ENCODE results near the gene WDR64. TPM values are rescaled to one million over a fixed set of nuclear protein-coding genes. Genes with fewer than 3 reads are reported as not detected.
A peak's percentile ranks its signal among the peaks of the same experiment; 100 is the strongest.

The WDR64 gene
- total and polyA plus RNA-seq, 2 of the 13 experiments (the other 11 are each of a cell fraction or from before 2014, with no cell fraction given): not detected

DNA sequence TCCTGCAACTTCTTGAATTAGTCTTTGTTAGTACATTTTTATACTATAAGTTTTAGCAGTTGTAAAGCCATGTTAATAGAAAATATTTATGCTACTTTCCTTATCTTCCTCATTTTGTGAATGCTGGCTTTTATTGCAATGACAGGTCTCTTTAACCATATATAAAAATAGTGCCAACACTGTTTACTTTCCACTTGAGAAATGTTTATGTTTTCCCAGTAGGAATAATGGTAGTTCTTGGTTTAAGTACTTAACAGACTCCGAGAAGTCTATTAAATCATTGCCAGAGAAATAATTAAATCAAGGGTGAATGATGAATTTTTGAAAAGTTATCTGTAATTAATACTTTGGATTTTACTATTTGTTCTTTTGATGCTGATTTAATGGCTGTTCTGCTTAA is 21.6 kb upstream of the WDR64 start:
- TF ChIP-seq WIZ (CRISPR knock-in tag; IDR thresholded peaks at IDR 0.05) (no peak), ZMAT5 (CRISPR knock-in tag; IDR thresholded peaks at IDR 0.05; ENCODE audit: borderline replicate concordance, low read depth) (no peak), NR3C1 (CRISPR knock-in tag; IDR thresholded peaks at IDR 0.05) (no peak), ZNF460 (CRISPR knock-in tag; IDR thresholded peaks at IDR 0.05; ENCODE audit: borderline replicate concordance) (no peak), ZNF282 (IDR thresholded peaks at IDR 0.05; ENCODE audit: partially characterized antibody) (no peak), ZEB1 (IDR thresholded peaks at IDR 0.05; ENCODE audit: insufficient replicate concordance, low read depth) (no peak)
- Histone ChIP-seq H3K36me3 (replicated peaks in 1 of 2; ENCODE audit: control insufficient read depth in 1 of 2, insufficient read depth in 2 of 2, low read length in 2 of 2) (peaks cover 2 to 13% of the 10 kb centered on the region in 2 experiments; a peak in 4 of 5 replicates), H2AFZ (ENCODE audit: low read length) (no peak overlapping the region), H3K9ac (ENCODE audit: insufficient read depth, low read depth, low read length) (no peak overlapping the region), H3K9me3 (ENCODE audit: low read length) (no peaks in the 10 kb centered on the region), H3K4me3 (replicated peaks in 1 of 3; ENCODE audit: insufficient read depth in 1 of 3, low read depth in 2 of 3, low read length in 3 of 3) (no peak overlapping the region), H3K4me1 (ENCODE audit: insufficient read depth, low read length) (peaks cover 18% of the 10 kb centered on the region), H3K27me3 (ENCODE audit: control insufficient read depth in 1 of 2, insufficient read depth in 2 of 2, low read length in 2 of 2) (no peaks in the 10 kb centered on the region), H3K27ac (ENCODE audit: extremely low read length, insufficient read depth, low read length) (no peak overlapping the region), H3K4me2 (ENCODE audit: low read depth, low read length) (no peak overlapping the region), H4K20me1 (ENCODE audit: insufficient read depth, low read length) (no peaks in the 10 kb centered on the region), H3K79me2 (ENCODE audit: insufficient read depth, low read length) (no peaks in the 10 kb centered on the region)
- CTCF ChIA-PET (ENCODE audit: low intra/inter-chr PET ratio, low total read pairs): no interaction called here
- 98% methylated on average over 1 of the region's 1 CpG for WGBS (ENCODE audit: low lambda C conversion rate)
- ATAC-seq (no peak), FAIRE-seq (no peak), DNase-seq (ENCODE audit: low spot score) (no peak)
- POLR2A ChIA-PET: no interaction called here
- in situ Hi-C loops (cut with HindIII; ENCODE audit: extremely low pct_ligation_motif_present, low pct_unique_long_range_greater_than_20kb): loop anchor here (10.0 kb wide), 1 partner anchor 106 kb away; no protein-coding TSS in a partner anchor
- intact Hi-C loops (cut with micrococcal nuclease; ENCODE audit: unreplicated experiment): no loop called here
- no TSS peak for BruUV-seq (replicated peaks)

DNA sequence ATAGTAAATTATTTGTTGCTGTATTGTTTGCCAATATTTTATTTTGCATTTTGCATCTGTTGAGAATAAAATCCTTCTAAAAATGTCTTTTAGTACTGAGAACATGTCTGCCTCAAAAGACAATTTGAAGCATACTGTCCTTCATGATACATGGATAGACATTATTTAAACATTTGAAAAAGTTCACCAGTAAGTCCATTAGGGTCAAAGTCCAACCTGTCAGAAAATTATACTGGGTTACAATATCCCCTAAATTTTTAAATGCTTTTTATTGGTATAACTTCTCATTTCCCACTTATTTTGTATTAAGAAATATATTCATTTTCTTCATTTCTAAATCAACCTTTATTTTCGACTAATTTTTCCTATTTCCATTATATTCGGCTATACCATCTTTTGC is 21.2 kb upstream of the WDR64 start:
- ChIA-PET CTCF (ENCODE audit: low intra/inter-chr PET ratio, low total read pairs) (no interaction called here), POLR2A (no interaction called here)
- WGBS (ENCODE audit: low lambda C conversion rate): 99% methylated on average over 2 of the region's 2 CpGs
- Histone ChIP-seq H3K9ac (ENCODE audit: insufficient read depth, low read depth, low read length) (no peak overlapping the region), H3K36me3 (replicated peaks in 1 of 2; ENCODE audit: control insufficient read depth in 1 of 2, insufficient read depth in 2 of 2, low read length in 2 of 2) (peaks cover 2 to 17% of the 10 kb centered on the region in 2 experiments; a peak in 4 of 5 replicates), H3K27me3 (ENCODE audit: control insufficient read depth in 1 of 2, insufficient read depth in 2 of 2, low read length in 2 of 2) (no peaks in the 10 kb centered on the region), H3K4me1 (ENCODE audit: insufficient read depth, low read length) (peaks cover 18% of the 10 kb centered on the region), H2AFZ (ENCODE audit: low read length) (no peak overlapping the region), H4K20me1 (ENCODE audit: insufficient read depth, low read length) (no peaks in the 10 kb centered on the region), H3K79me2 (ENCODE audit: insufficient read depth, low read length) (no peaks in the 10 kb centered on the region), H3K27ac (ENCODE audit: extremely low read length, insufficient read depth, low read length) (no peak overlapping the region), H3K4me2 (ENCODE audit: low read depth, low read length) (no peak overlapping the region), H3K9me3 (ENCODE audit: low read length) (no peaks in the 10 kb centered on the region), H3K4me3 (replicated peaks in 1 of 3; ENCODE audit: insufficient read depth in 1 of 3, low read depth in 2 of 3, low read length in 3 of 3) (no peak overlapping the region)
- no TSS peak for BruUV-seq (replicated peaks)
- FAIRE-seq (no peak), DNase-seq (ENCODE audit: low spot score) (no peak), ATAC-seq (no peak)
- TF ChIP-seq, protein P1, sequence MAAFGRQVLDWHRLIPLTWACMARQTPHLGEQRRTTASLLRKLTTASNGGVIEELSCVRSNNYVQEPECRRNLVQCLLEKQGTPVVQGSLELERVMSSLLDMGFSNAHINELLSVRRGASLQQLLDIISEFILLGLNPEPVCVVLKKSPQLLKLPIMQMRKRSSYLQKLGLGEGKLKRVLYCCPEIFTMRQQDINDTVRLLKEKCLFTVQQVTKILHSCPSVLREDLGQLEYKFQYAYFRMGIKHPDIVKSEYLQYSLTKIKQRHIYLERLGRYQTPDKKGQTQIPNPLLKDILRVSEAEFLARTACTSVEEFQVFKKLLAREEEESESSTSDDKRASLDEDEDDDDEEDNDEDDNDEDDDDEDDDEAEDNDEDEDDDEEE (CRISPR knock-in tag; IDR thresholded peaks at IDR 0.05): no peak
- TF ChIP-seq IRX3 (CRISPR knock-in tag; IDR thresholded peaks at IDR 0.05; ENCODE audit: borderline replicate concordance, low read depth): no peak
- 0 out of 2 replicates have a peak, but pooled peaks have one; percentile 10 for TF ChIP-seq HNF4A (CRISPR knock-in tag; IDR thresholded peaks at IDR 0.05)
- intact Hi-C loops (cut with micrococcal nuclease; ENCODE audit: unreplicated experiment): no loop called here
- in situ Hi-C loops (cut with HindIII; ENCODE audit: extremely low pct_ligation_motif_present, low pct_unique_long_range_greater_than_20kb): loop anchor here (10.0 kb wide), 1 partner anchor 106 kb away; no protein-coding TSS in a partner anchor
